ENCODE results near the gene SLC24A3. TPM values are rescaled to one million over a fixed set of nuclear protein-coding genes. Genes with fewer than 3 reads are reported as not detected.

The SLC24A3 gene
- polyA plus RNA-seq, 4 donors, result 1.6 to 4.0 (median 3.8) TPM; not detected in 1

GRCh38 chr20:19547547-19547946 is 335.1 kb downstream of the SLC24A3 start:
- Histone ChIP-seq H3K4me1 (ENCODE audit: control insufficient read depth in 3 of 3, insufficient read depth in 2 of 3, low read depth in 1 of 3, low read length in 2 of 3) (peaks cover 0 to 2% (median 0%) of the 10 kb centered on the region in 3 donors), H3K36me3 (ENCODE audit: control insufficient read depth in 3 of 3, insufficient read depth in 2 of 3, low read depth in 1 of 3, low read length in 3 of 3) (no peaks in the 10 kb centered on the region), H3K27ac (ENCODE audit: low read depth in 1 of 3, low read length in 2 of 3) (no peak overlapping the region), H3K27me3 (ENCODE audit: control insufficient read depth in 3 of 3, insufficient read depth in 3 of 3, low read length in 3 of 3) (no peaks in the 10 kb centered on the region), H3K4me3 (ENCODE audit: low read depth in 1 of 3, low read length in 3 of 3) (no peak overlapping the region), H3K9me3 (ENCODE audit: control insufficient read depth in 2 of 2, insufficient read depth in 1 of 2, low read depth in 1 of 2, low read length in 1 of 2) (no peaks in the 10 kb centered on the region)
- DNase-seq (no peak), FAIRE-seq (no peak)
- WGBS, 3 donors, result 68 to 70% (median 69%) methylated on average over 4 of the region's 4 CpGs

- Histone ChIP-seq H3K27ac (ENCODE audit: low read depth in 1 of 3, low read length in 2 of 3) (no peak overlapping the region), H3K4me3 (ENCODE audit: low read depth in 1 of 3, low read length in 3 of 3) (no peak overlapping the region), H3K9me3 (ENCODE audit: control insufficient read depth in 2 of 2, insufficient read depth in 1 of 2, low read depth in 1 of 2, low read length in 1 of 2) (no peaks in the 10 kb centered on the region), H3K27me3 (ENCODE audit: control insufficient read depth in 3 of 3, insufficient read depth in 3 of 3, low read length in 3 of 3) (no peaks in the 10 kb centered on the region), H3K4me1 (ENCODE audit: control insufficient read depth in 3 of 3, insufficient read depth in 2 of 3, low read depth in 1 of 3, low read length in 2 of 3) (peaks cover 0 to 2% (median 0%) of the 10 kb centered on the region in 3 donors), H3K36me3 (ENCODE audit: control insufficient read depth in 3 of 3, insufficient read depth in 2 of 3, low read depth in 1 of 3, low read length in 3 of 3) (no peaks in the 10 kb centered on the region)
- no peak for DNase-seq
- no peak for FAIRE-seq
Measured at GRCh38 chr20:19549896-19550295, 337.5 kb downstream of the SLC24A3 start.

- no peak overlapping the region for H3K4me3 ChIP-seq (ENCODE audit: low read depth in 1 of 3, low read length in 3 of 3)
- H3K27ac ChIP-seq (ENCODE audit: low read depth in 1 of 3, low read length in 2 of 3), result peak overlapping the region in 1 of 3 donors; percentile 13
- no peak for FAIRE-seq
- WGBS, 3 donors, result 49 to 56% (median 49%) methylated on average over 9 of the region's 9 CpGs
- peaks cover 0 to 2% (median 0%) of the 10 kb centered on the region in 3 donors for H3K4me1 ChIP-seq (ENCODE audit: control insufficient read depth in 3 of 3, insufficient read depth in 2 of 3, low read depth in 1 of 3, low read length in 2 of 3)
- no peaks in the 10 kb centered on the region for H3K36me3 ChIP-seq (ENCODE audit: control insufficient read depth in 3 of 3, insufficient read depth in 2 of 3, low read depth in 1 of 3, low read length in 3 of 3)
- no peaks in the 10 kb centered on the region for H3K27me3 ChIP-seq (ENCODE audit: control insufficient read depth in 3 of 3, insufficient read depth in 3 of 3, low read length in 3 of 3)
- peak; percentile 7 to 26 for DNase-seq
- H3K9me3 ChIP-seq (ENCODE audit: control insufficient read depth in 2 of 2, insufficient read depth in 1 of 2, low read depth in 1 of 2, low read length in 1 of 2), result no peaks in the 10 kb centered on the region
Measured at GRCh38 chr20:19552221-19553180, 340.1 kb downstream of the SLC24A3 start.

- DNase-seq (no peak), FAIRE-seq (no peak)
- Histone ChIP-seq H3K4me1 (ENCODE audit: control insufficient read depth in 3 of 3, insufficient read depth in 2 of 3, low read depth in 1 of 3, low read length in 2 of 3) (peaks cover 0 to 2% (median 0%) of the 10 kb centered on the region in 3 donors), H3K4me3 (ENCODE audit: low read depth in 1 of 3, low read length in 3 of 3) (no peak overlapping the region), H3K27ac (ENCODE audit: low read depth in 1 of 3, low read length in 2 of 3) (no peak overlapping the region), H3K36me3 (ENCODE audit: control insufficient read depth in 3 of 3, insufficient read depth in 2 of 3, low read depth in 1 of 3, low read length in 3 of 3) (no peaks in the 10 kb centered on the region), H3K9me3 (ENCODE audit: control insufficient read depth in 2 of 2, insufficient read depth in 1 of 2, low read depth in 1 of 2, low read length in 1 of 2) (no peaks in the 10 kb centered on the region), H3K27me3 (ENCODE audit: control insufficient read depth in 3 of 3, insufficient read depth in 3 of 3, low read length in 3 of 3) (no peaks in the 10 kb centered on the region)
- WGBS, 3 donors, result 89 to 100% (median 94%) methylated on average over 1 of the region's 1 CpG
Measured at GRCh38 chr20:19554666-19555065, 342.2 kb downstream of the SLC24A3 start.

GRCh38 chr20:19555726-19556125 is 343.3 kb downstream of the SLC24A3 start:
- H3K27ac ChIP-seq (ENCODE audit: low read depth in 1 of 3, low read length in 2 of 3), result no peak overlapping the region
- H3K4me1 ChIP-seq (ENCODE audit: control insufficient read depth in 3 of 3, insufficient read depth in 2 of 3, low read depth in 1 of 3, low read length in 2 of 3), result peaks cover 0 to 2% (median 0%) of the 10 kb centered on the region in 3 donors
- H3K36me3 ChIP-seq (ENCODE audit: control insufficient read depth in 3 of 3, insufficient read depth in 2 of 3, low read depth in 1 of 3, low read length in 3 of 3), result no peaks in the 10 kb centered on the region
- FAIRE-seq, result no peak
- no peak for DNase-seq
- H3K9me3 ChIP-seq (ENCODE audit: control insufficient read depth in 2 of 2, insufficient read depth in 1 of 2, low read depth in 1 of 2, low read length in 1 of 2), result no peaks in the 10 kb centered on the region
- no peak overlapping the region for H3K4me3 ChIP-seq (ENCODE audit: low read depth in 1 of 3, low read length in 3 of 3)
- no peaks in the 10 kb centered on the region for H3K27me3 ChIP-seq (ENCODE audit: control insufficient read depth in 3 of 3, insufficient read depth in 3 of 3, low read length in 3 of 3)

GRCh38 chr20:19557291-19557690 is 344.8 kb downstream of the SLC24A3 start:
- FAIRE-seq (no peak), DNase-seq (no peak)
- Histone ChIP-seq H3K9me3 (ENCODE audit: control insufficient read depth in 2 of 2, insufficient read depth in 1 of 2, low read depth in 1 of 2, low read length in 1 of 2) (no peaks in the 10 kb centered on the region), H3K27ac (ENCODE audit: low read depth in 1 of 3, low read length in 2 of 3) (no peak overlapping the region), H3K4me1 (ENCODE audit: control insufficient read depth in 3 of 3, insufficient read depth in 2 of 3, low read depth in 1 of 3, low read length in 2 of 3) (no peaks in the 10 kb centered on the region), H3K36me3 (ENCODE audit: control insufficient read depth in 3 of 3, insufficient read depth in 2 of 3, low read depth in 1 of 3, low read length in 3 of 3) (no peaks in the 10 kb centered on the region), H3K27me3 (ENCODE audit: control insufficient read depth in 3 of 3, insufficient read depth in 3 of 3, low read length in 3 of 3) (no peaks in the 10 kb centered on the region), H3K4me3 (ENCODE audit: low read depth in 1 of 3, low read length in 3 of 3) (no peak overlapping the region)
- 74 to 89% (median 86%) methylated on average over 1 of the region's 1 CpG for WGBS, 3 donors

- no peaks in the 10 kb centered on the region for H3K36me3 ChIP-seq (ENCODE audit: control insufficient read depth in 3 of 3, insufficient read depth in 2 of 3, low read depth in 1 of 3, low read length in 3 of 3)
- no peak for FAIRE-seq
- no peaks in the 10 kb centered on the region for H3K9me3 ChIP-seq (ENCODE audit: control insufficient read depth in 2 of 2, insufficient read depth in 1 of 2, low read depth in 1 of 2, low read length in 1 of 2)
- H3K27ac ChIP-seq (ENCODE audit: low read depth in 1 of 3, low read length in 2 of 3), result no peak overlapping the region
- DNase-seq, result no peak
- H3K4me1 ChIP-seq (ENCODE audit: control insufficient read depth in 3 of 3, insufficient read depth in 2 of 3, low read depth in 1 of 3, low read length in 2 of 3), result no peaks in the 10 kb centered on the region
- WGBS, 3 donors, result 72 to 78% (median 73%) methylated on average over 8 of the region's 8 CpGs
- H3K4me3 ChIP-seq (ENCODE audit: low read depth in 1 of 3, low read length in 3 of 3), result no peak overlapping the region
- H3K27me3 ChIP-seq (ENCODE audit: control insufficient read depth in 3 of 3, insufficient read depth in 3 of 3, low read length in 3 of 3), result no peaks in the 10 kb centered on the region
Measured at GRCh38 chr20:19560881-19561480, 348.5 kb downstream of the SLC24A3 start.

- no peaks in the 10 kb centered on the region for H3K36me3 ChIP-seq (ENCODE audit: control insufficient read depth in 3 of 3, insufficient read depth in 2 of 3, low read depth in 1 of 3, low read length in 3 of 3)
- FAIRE-seq (no peak), DNase-seq (no peak)
- H3K4me3 ChIP-seq (ENCODE audit: low read depth in 1 of 3, low read length in 3 of 3), result no peak overlapping the region
- no peaks in the 10 kb centered on the region for H3K4me1 ChIP-seq (ENCODE audit: control insufficient read depth in 3 of 3, insufficient read depth in 2 of 3, low read depth in 1 of 3, low read length in 2 of 3)
- WGBS, 3 donors, result 29 to 67% (median 40%) methylated on average over 4 of the region's 4 CpGs
- no peaks in the 10 kb centered on the region for H3K27me3 ChIP-seq (ENCODE audit: control insufficient read depth in 3 of 3, insufficient read depth in 3 of 3, low read length in 3 of 3)
- H3K9me3 ChIP-seq (ENCODE audit: control insufficient read depth in 2 of 2, insufficient read depth in 1 of 2, low read depth in 1 of 2, low read length in 1 of 2), result no peaks in the 10 kb centered on the region
- H3K27ac ChIP-seq (ENCODE audit: low read depth in 1 of 3, low read length in 2 of 3), result no peak overlapping the region
Measured at GRCh38 chr20:19562426-19562825, 350.0 kb downstream of the SLC24A3 start.
